MCF 10A (cell line): Measurements from ENCODE around the gene SIT1. TPM values are rescaled to one million over a fixed set of nuclear protein-coding genes. Genes with fewer than 3 reads are reported as not detected.

Experiments used
- BruUV-seq: library from RNA; stranded (reverse); fragments of 400-500 nt; replicated peaks from 2 replicates; lab custom pipeline; 2021; lab: Mats Ljungman, UMichigan
- CTCF ChIA-PET: fragments of 300-600 bp; sonication (Branson Sonifier 250); formaldehyde crosslinking; extraction: SDS; loops from one replicate; lab custom pipeline; 2021; ENCODE audit warnings: antibody characterized with exemption, inconsistent platforms; lab: Yijun Ruan, JAX
- POLR2A ChIA-PET: fragments of 300-600, 350-650 bp; sonication (Branson Sonifier 250); formaldehyde crosslinking; extraction: SDS; loops from one replicate; lab custom pipeline; 2020; ENCODE audit warnings: antibody characterized with exemption, inconsistent platforms; lab: Yijun Ruan, JAX
- DNase-seq: peaks from one replicate; pipeline ENCODE4 v3.0.0-alpha.2; 2018; ENCODE audit not compliant: unreplicated experiment
- H3K27ac Mint-ChIP-seq: one replicate; pipeline ENCODE4 v1.8.0; 2022; ENCODE audit warnings: mild to moderate bottlenecking, low read depth, mixed read lengths; ENCODE audit not compliant: unreplicated experiment
- H3K27me3 Mint-ChIP-seq: one replicate; pipeline ENCODE4 v1.8.0; 2022; ENCODE audit warnings: mixed read lengths; ENCODE audit not compliant: insufficient read depth, unreplicated experiment
- H3K36me3 Mint-ChIP-seq: one replicate; pipeline ENCODE4 v1.8.0; 2022; ENCODE audit warnings: mild to moderate bottlenecking, moderate library complexity, mixed read lengths; ENCODE audit not compliant: insufficient read depth, unreplicated experiment
- H3K4me1 Mint-ChIP-seq: one replicate; pipeline ENCODE4 v1.8.0; 2022; ENCODE audit warnings: mixed read lengths; ENCODE audit not compliant: insufficient read depth, unreplicated experiment
- H3K4me3 Mint-ChIP-seq: one replicate; pipeline ENCODE4 v1.8.0; 2022; ENCODE audit warnings: mild to moderate bottlenecking, moderate library complexity, mixed read lengths; ENCODE audit not compliant: unreplicated experiment
- H3K9me3 Mint-ChIP-seq: one replicate; pipeline ENCODE4 v1.8.0; 2022; ENCODE audit warnings: mixed read lengths; ENCODE audit not compliant: unreplicated experiment
- CTCF ChIP-seq: fragments of 200-600 bp; IDR thresholded peaks from one replicate; pipeline ENCODE4 v1.8.0; 2022; ENCODE audit warnings: antibody characterized with exemption, mild to moderate bottlenecking; ENCODE audit not compliant: unreplicated experiment
- intact Hi-C: fragments of 100-400 bp; cut with micrococcal nuclease; formaldehyde crosslinking; loops from 2 replicates; pipeline ENCODE4 v1.14.1; 2022
- total RNA-seq: library from RNA; stranded (reverse); gene quantifications from 2 replicates; pipeline ENCODE4 v1.2.3, GENCODE V29; 2022

SIT1 gene
- total RNA-seq, 1 experiment from 2014 or later: not detected

GRCh38 chr9:35658968-35659220 is 8.2 kb upstream of the SIT1 start:
- CTCF ChIA-PET: interaction anchor here (0.6 to 11.0 kb wide), 19 partner anchors 11 to 1162 kb away, joined by 3 to 119 read pairs (median 5); partner anchors contain the start of genes CA9, CREB3 and TLN1
- peak overlapping the region; percentile 62 for H3K4me3 Mint-ChIP-seq
- peaks cover 36% of the 10 kb centered on the region for H3K36me3 Mint-ChIP-seq
- no peaks in the 10 kb centered on the region for H3K27me3 Mint-ChIP-seq
- peak overlapping the region; percentile 100 for H3K27ac Mint-ChIP-seq
- intact Hi-C loops: loop anchor here (2.0 to 10.0 kb wide), 4 partner anchors 30 to 246 kb away; partner anchors contain the start of genes HRCT1, SPAAR and TPM2
- DNase-seq: no peak
- no peaks in the 10 kb centered on the region for H3K9me3 Mint-ChIP-seq
- POLR2A ChIA-PET: interaction anchor here (0.7 to 5.4 kb wide), 14 partner anchors 12 to 580 kb away, joined by 3 to 61 read pairs (median 7); partner anchors contain the start of genes ATOSB, CREB3, FANCG and GBA2
- H3K4me1 Mint-ChIP-seq: peaks cover 25% of the 10 kb centered on the region
- BruUV-seq: no TSS peak
- TF ChIP-seq CTCF: no peak

- ChIA-PET POLR2A (interaction anchor here (0.6 to 5.4 kb wide), 28 partner anchors 12 to 579 kb away, joined by 3 to 61 read pairs (median 6); partner anchors contain the start of genes ATOSB, CREB3, FANCG and GBA2), CTCF (interaction anchor here (0.6 to 11.0 kb wide), 28 partner anchors 11 to 1411 kb away, joined by 3 to 119 read pairs (median 4); partner anchors contain the start of genes CA9, CREB3 and TLN1)
- H3K4me1 Mint-ChIP-seq: peaks cover 25% of the 10 kb centered on the region
- no peaks in the 10 kb centered on the region for H3K27me3 Mint-ChIP-seq
- peak; percentile 80 for DNase-seq
- peak; percentile 65 for TF ChIP-seq CTCF
- BruUV-seq: TSS peak; percentile 51
- H3K27ac Mint-ChIP-seq: peak within 1 kb of the TSS; percentile 100
- peaks cover 36% of the 10 kb centered on the region for H3K36me3 Mint-ChIP-seq
- H3K9me3 Mint-ChIP-seq: no peaks in the 10 kb centered on the region
- peak within 1 kb of the TSS; percentile 62 for H3K4me3 Mint-ChIP-seq
- intact Hi-C loops: loop anchor here (2.0 to 10.0 kb wide), 4 partner anchors 30 to 246 kb away; partner anchors contain the start of genes HRCT1, SPAAR and TPM2
Measured at GRCh38 chr9:35658137-35658967, 7.6 kb upstream of the SIT1 start, which contains the start of gene CCDC107. Gene CCDC107, plus strand, starts transcription at chr9:35658292. Its CDS starts 88 bp downstream, at chr9:35658380.

- H3K27ac Mint-ChIP-seq: peak within 1 kb of the TSS; percentile 100
- TF ChIP-seq CTCF: no peak
- BruUV-seq: no TSS peak
- no peaks in the 10 kb centered on the region for H3K27me3 Mint-ChIP-seq
- H3K4me1 Mint-ChIP-seq: peaks cover 21% of the 10 kb centered on the region
- peak within 1 kb of the TSS; percentile 62 for H3K4me3 Mint-ChIP-seq
- ChIA-PET CTCF (interaction anchor here (0.5 to 11.0 kb wide), 20 partner anchors 11 to 1411 kb away, joined by 3 to 119 read pairs (median 4); partner anchors contain the start of genes CREB3 and TLN1), POLR2A (interaction anchor here (0.6 to 5.4 kb wide), 29 partner anchors 11 to 578 kb away, joined by 3 to 61 read pairs (median 5); partner anchors contain the start of genes ATOSB, CREB3, FANCG and GBA2)
- DNase-seq: peak; percentile 99
- intact Hi-C loops: loop anchor here (2.0 to 10.0 kb wide), 4 partner anchors 31 to 247 kb away; partner anchors contain the start of genes HRCT1, SPAAR and TPM2
- peaks cover 33% of the 10 kb centered on the region for H3K36me3 Mint-ChIP-seq
- no peaks in the 10 kb centered on the region for H3K9me3 Mint-ChIP-seq
Measured at GRCh38 chr9:35657546-35658136, 6.9 kb upstream of the SIT1 start, which contains the start of gene RMRP. Gene RMRP, minus strand, starts transcription at chr9:35658019.
